ENCODE data around the gene ELL2. TPM values are rescaled to one million over a fixed set of nuclear protein-coding genes. Genes with fewer than 3 reads are reported as not detected.
"Not testable (repeated sequence)": the region's sequence is repeated elsewhere in the genome, so short reads cannot be mapped to it uniquely, and the experiment has no call there.

Gene ELL2
- total RNA-seq, 3 donors from 2014 or later (not counting 1 experiment from before 2014, with no cell fraction given) = 52.8 to 78.2 (median 69.4) TPM

DNA sequence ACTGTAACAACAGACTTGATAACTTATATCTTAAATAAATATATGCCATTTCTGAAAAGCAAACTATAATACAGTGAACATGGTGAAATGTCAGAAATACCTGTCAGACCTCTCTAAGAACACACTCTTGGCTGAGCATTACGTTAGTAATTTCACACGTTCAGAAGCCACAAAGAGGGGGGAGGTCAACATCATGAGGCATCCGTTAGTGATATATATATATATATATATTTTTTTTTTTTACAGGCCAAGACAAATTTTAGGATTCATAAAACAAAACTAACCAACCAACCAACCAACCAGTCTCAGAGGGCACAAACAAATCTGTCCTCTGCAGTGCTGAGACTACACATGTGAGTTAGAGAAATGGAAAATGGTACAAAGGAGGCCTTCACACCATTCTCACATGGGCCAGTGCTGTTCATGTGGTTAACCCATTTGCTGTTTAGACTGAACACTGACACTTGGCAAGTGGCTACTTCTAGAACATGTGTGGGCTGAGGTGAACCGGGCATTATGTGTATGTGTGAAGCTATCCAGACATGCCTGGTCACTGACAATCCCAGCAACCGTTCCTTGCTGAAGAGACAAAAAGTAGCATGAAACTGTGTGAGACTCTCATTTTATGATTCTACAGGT lies 54.5 kb downstream of the ELL2 start:
- Mint-ChIP-seq H3K9me3 (no peaks in the 10 kb centered on the region), H3K27me3 (ENCODE audit: low read depth in 2 of 2) (peaks cover 0 to 6% of the 10 kb centered on the region in 2 donors), H3K4me1 (peaks cover 30% of the 10 kb centered on the region in 2 donors), H3K27ac (peak overlapping the region; percentile 71 to 75), H3K36me3 (peaks cover 7% of the 10 kb centered on the region), H3K4me3 (peak overlapping the region; percentile 22)
- peaks cover 14% of the 10 kb centered on the region for H3K4me1 ChIP-seq (ENCODE audit: control insufficient read depth, insufficient read depth, low read length)
- intact Hi-C loops (cut with micrococcal nuclease) = loop anchor here (5.0 kb wide), 1 partner anchor 55 kb away; the partner anchor contains the start of gene ELL2
- H3K36me3 ChIP-seq (ENCODE audit: control insufficient read depth, insufficient read depth, low read length) = no peaks in the 10 kb centered on the region
- ATAC-seq (peak; percentile 73 to 82 (median 78)), DNase-seq (peak in 1 of 2 donors; percentile 52)
- WGBS (ENCODE audit: insufficient coverage) = 48% methylated on average over 2 of the region's 5 CpGs
- H3K27ac ChIP-seq (ENCODE audit: low read length) = peak overlapping the region; percentile 36
- no peaks in the 10 kb centered on the region for H3K27me3 ChIP-seq (ENCODE audit: control insufficient read depth, insufficient read depth, low read length)
- TF ChIP-seq CTCF (IDR thresholded peaks at IDR 0.05) = no peak
- H3K9me3 ChIP-seq (ENCODE audit: control insufficient read depth, insufficient read depth, low read length) = no peaks in the 10 kb centered on the region
- H3K4me3 ChIP-seq (ENCODE audit: low read length) = no peak overlapping the region

- not testable (repeated sequence) for H3K4me3 ChIP-seq (ENCODE audit: low read length); ATAC-seq; H3K9me3 Mint-ChIP-seq; H3K4me3 Mint-ChIP-seq; H3K36me3 ChIP-seq (ENCODE audit: control insufficient read depth, insufficient read depth, low read length); H3K9me3 ChIP-seq (ENCODE audit: control insufficient read depth, insufficient read depth, low read length); DNase-seq; H3K27me3 ChIP-seq (ENCODE audit: control insufficient read depth, insufficient read depth, low read length); H3K36me3 Mint-ChIP-seq; H3K27ac ChIP-seq (ENCODE audit: low read length); H3K27ac Mint-ChIP-seq; H3K27me3 Mint-ChIP-seq (ENCODE audit: low read depth in 2 of 2)
- H3K4me1 ChIP-seq (ENCODE audit: control insufficient read depth, insufficient read depth, low read length) = peaks cover 11% of the 10 kb centered on the region
- 84% methylated on average over 3 of the region's 3 CpGs for WGBS (ENCODE audit: insufficient coverage)
- intact Hi-C loops (cut with micrococcal nuclease) = loop anchor here (5.0 kb wide), 1 partner anchor 56 kb away; the partner anchor contains the start of gene ELL2
- H3K4me1 Mint-ChIP-seq = peaks cover 28 to 30% of the 10 kb centered on the region in 2 donors
Measured at GRCh38 chr5:95906398-95906797, 55.3 kb downstream of the ELL2 start.

GRCh38 chr5:95904827-95905226 lies 56.8 kb downstream of the ELL2 start:
- peaks cover 7% of the 10 kb centered on the region for H3K36me3 Mint-ChIP-seq
- no peak overlapping the region for H3K4me3 ChIP-seq (ENCODE audit: low read length)
- no peak for DNase-seq
- 98% methylated on average over 4 of the region's 5 CpGs for WGBS (ENCODE audit: insufficient coverage)
- no peaks in the 10 kb centered on the region for H3K27me3 ChIP-seq (ENCODE audit: control insufficient read depth, insufficient read depth, low read length)
- H3K9me3 Mint-ChIP-seq = no peaks in the 10 kb centered on the region
- H3K27ac ChIP-seq (ENCODE audit: low read length) = no peak overlapping the region
- ATAC-seq = no peak
- peaks cover 27 to 28% of the 10 kb centered on the region in 2 donors for H3K4me1 Mint-ChIP-seq
- H3K9me3 ChIP-seq (ENCODE audit: control insufficient read depth, insufficient read depth, low read length) = no peaks in the 10 kb centered on the region
- no peak overlapping the region for H3K4me3 Mint-ChIP-seq
- TF ChIP-seq CTCF (IDR thresholded peaks at IDR 0.05) = no peak
- intact Hi-C loops (cut with micrococcal nuclease) = loop anchor here (5.0 kb wide), 1 partner anchor 57 kb away; the partner anchor contains the start of gene ELL2
- peaks cover 6% of the 10 kb centered on the region for H3K36me3 ChIP-seq (ENCODE audit: control insufficient read depth, insufficient read depth, low read length)
- peaks cover 11% of the 10 kb centered on the region for H3K4me1 ChIP-seq (ENCODE audit: control insufficient read depth, insufficient read depth, low read length)
- peaks cover 0 to 6% of the 10 kb centered on the region in 2 donors for H3K27me3 Mint-ChIP-seq (ENCODE audit: low read depth in 2 of 2)
- no peak overlapping the region for H3K27ac Mint-ChIP-seq

- Histone ChIP-seq H3K27ac (ENCODE audit: low read length) (no peak overlapping the region), H3K27me3 (ENCODE audit: control insufficient read depth, insufficient read depth, low read length) (no peaks in the 10 kb centered on the region), H3K9me3 (ENCODE audit: control insufficient read depth, insufficient read depth, low read length) (no peaks in the 10 kb centered on the region), H3K4me3 (ENCODE audit: low read length) (no peak overlapping the region), H3K36me3 (ENCODE audit: control insufficient read depth, insufficient read depth, low read length) (peaks cover 8% of the 10 kb centered on the region), H3K4me1 (ENCODE audit: control insufficient read depth, insufficient read depth, low read length) (peaks cover 11% of the 10 kb centered on the region)
- Mint-ChIP-seq H3K36me3 (peaks cover 7% of the 10 kb centered on the region), H3K27me3 (ENCODE audit: low read depth in 2 of 2) (peaks cover 0 to 6% of the 10 kb centered on the region in 2 donors), H3K4me3 (no peak overlapping the region), H3K27ac (no peak overlapping the region), H3K9me3 (no peaks in the 10 kb centered on the region), H3K4me1 (peaks cover 23 to 27% of the 10 kb centered on the region in 2 donors)
- no peak for TF ChIP-seq CTCF (IDR thresholded peaks at IDR 0.05)
- no peak for ATAC-seq
- intact Hi-C loops (cut with micrococcal nuclease) = no loop called here
- no peak for DNase-seq
- over 99% methylated on average over 4 of the region's 4 CpGs for WGBS (ENCODE audit: insufficient coverage)
Measured at GRCh38 chr5:95903838-95904237, 57.8 kb downstream of the ELL2 start.

Measured in natural killer cell (primary cell).